B cell (primary cell): ENCODE results near the gene DDOST. TPM values are rescaled to one million over a fixed set of nuclear protein-coding genes. Genes with fewer than 3 reads are reported as not detected.

Experiments
- ATAC-seq: fragments of 200-7000 bp; cut with Tn5 transposase; one replicate; pipeline ENCODE4 v1.10.0; 2021; ENCODE audit warnings: low read depth, mild to moderate bottlenecking, moderate number of reproducible peaks, moderate library complexity
- CTCF ChIA-PET: fragments of 350-600 bp; sonication (Branson Sonifier 250); formaldehyde crosslinking; loops from one replicate; lab custom pipeline; 2021; ENCODE audit warnings: antibody characterized with exemption, inconsistent platforms; lab: Charles Lee
- POLR2A ChIA-PET: fragments of 350-600 bp; sonication (Branson Sonifier 250); formaldehyde crosslinking; loops from one replicate; lab custom pipeline; 2021; ENCODE audit warnings: antibody characterized with exemption; lab: Charles Lee
- DNase-seq: peaks from one replicate; pipeline ENCODE4 v3.0.0; 2013
- H2AFZ ChIP-seq: 2 replicates; pipeline ENCODE4 v1.6.1; 2012; ENCODE audit warnings: mild to moderate bottlenecking, low read depth, low read length; ENCODE audit not compliant: insufficient read depth, poor library complexity, severe bottlenecking
- H3K27ac ChIP-seq, 2 donors: 1 replicate in 1 of 2; 2 replicates in 1 of 2; pipeline ENCODE4 v1.5.1; 2012 to 2013; ENCODE audit warnings: low read length in 2 of 2, mild to moderate bottlenecking in 2 of 2, moderate library complexity in 1 of 2
- H3K27me3 ChIP-seq, 4 experiments: fragments of 200-600 bp in 1 of 4; sonication (generic) in 1 of 4; replicated peaks in 1 of 4; 1 replicate in 2 of 4; 2 replicates in 2 of 4; pipeline versions ENCODE4 v1.6.1 to v1.7.0; 2013 to 2016; ENCODE audit warnings: low read length in 3 of 4, mild to moderate bottlenecking in 2 of 4, mixed read lengths in 1 of 4, moderate library complexity in 1 of 4; ENCODE audit not compliant: insufficient read depth in 4 of 4, control insufficient read depth in 3 of 4; ENCODE audit errors: control extremely low read depth in 1 of 4
- H3K36me3 ChIP-seq, 2 experiments: replicated peaks in 1 of 2; 1 replicate in 1 of 2; 2 replicates in 1 of 2; pipeline versions ENCODE4 v1.6.1 to v1.7.1; 2013; ENCODE audit warnings: low read length in 1 of 2; ENCODE audit not compliant: insufficient read depth in 2 of 2, control insufficient read depth in 1 of 2; ENCODE audit errors: control extremely low read depth in 1 of 2, extremely low read depth in 1 of 2
- H3K4me1 ChIP-seq, 2 donors: fragments of 200-600 bp in 1 of 2; sonication (generic) in 1 of 2; 1 replicate in 1 of 2; 2 replicates in 1 of 2; pipeline versions ENCODE4 v1.5.1 to v1.6.1; 2013 to 2017; ENCODE audit warnings: low read length in 2 of 2; ENCODE audit not compliant: control insufficient read depth in 2 of 2, insufficient read depth in 2 of 2
- H3K4me2 ChIP-seq: replicated peaks from 2 replicates; pipeline ENCODE3; 2012; ENCODE audit warnings: mild to moderate bottlenecking, low read depth, low read length; ENCODE audit not compliant: poor library complexity, severe bottlenecking
- H3K4me3 ChIP-seq, 5 experiments: fragments of 200-600 bp in 1 of 5; sonication (generic) in 1 of 5; 1 replicate in 3 of 5; 2 replicates in 2 of 5; pipeline versions ENCODE4 v1.5.1 to v1.7.0; 2011 to 2016; ENCODE audit warnings: low read length in 4 of 5, mild to moderate bottlenecking in 4 of 5, low read depth in 2 of 5, control low read depth in 1 of 5, moderate library complexity in 1 of 5; ENCODE audit not compliant: insufficient read depth in 1 of 5; ENCODE audit errors: control extremely low read depth in 1 of 5, extremely low read depth in 1 of 5
- H3K79me2 ChIP-seq: fragments of 200-600 bp; sonication (generic); one replicate; pipeline ENCODE4 v1.6.0; 2016; ENCODE audit warnings: low read length; ENCODE audit not compliant: control insufficient read depth, insufficient read depth
- H3K9ac ChIP-seq: fragments of 200-600 bp; sonication (generic); 2 replicates; pipeline ENCODE4 v1.6.1; 2017; ENCODE audit warnings: mild to moderate bottlenecking, low read length, moderate library complexity
- H3K9me3 ChIP-seq, 3 donors: one replicate each; pipeline versions ENCODE4 v1.6.1 to v1.7.1; 2013; ENCODE audit warnings: low read length in 2 of 3; ENCODE audit not compliant: control insufficient read depth in 2 of 3, insufficient read depth in 1 of 3; ENCODE audit errors: control extremely low read depth in 1 of 3
- H4K20me1 ChIP-seq: 2 replicates; pipeline ENCODE4 v1.6.0; 2012; ENCODE audit warnings: mild to moderate bottlenecking, low read length; ENCODE audit not compliant: insufficient read depth, control insufficient read depth, poor library complexity, severe bottlenecking
- H3K27ac Mint-ChIP-seq: one replicate; pipeline ENCODE4 v1.8.0; 2021; ENCODE audit warnings: mixed read lengths
- H3K27me3 Mint-ChIP-seq: one replicate; pipeline ENCODE4 v1.8.0; 2021; ENCODE audit warnings: mixed read lengths
- H3K4me1 Mint-ChIP-seq: one replicate; pipeline ENCODE4 v1.8.0; 2021; ENCODE audit warnings: mixed read lengths
- H3K4me3 Mint-ChIP-seq: one replicate; pipeline ENCODE4 v1.8.0; 2021; ENCODE audit warnings: mixed read lengths
- H3K9me3 Mint-ChIP-seq: one replicate; pipeline ENCODE4 v1.8.0; 2022; ENCODE audit warnings: mixed read lengths; ENCODE audit not compliant: insufficient read depth
- CTCF ChIP-seq: fragments of 200-600 bp; IDR thresholded peaks from one replicate; pipeline ENCODE4 v1.8.0; 2022; ENCODE audit warnings: antibody characterized with exemption, mild to moderate bottlenecking
- EZH2 ChIP-seq: IDR thresholded peaks from 2 replicates; pipeline ENCODE4 v1.6.1; 2012; ENCODE audit warnings: borderline replicate concordance, low read depth, mild to moderate bottlenecking, moderate library complexity, low read length; ENCODE audit not compliant: insufficient read depth, poor library complexity, severe bottlenecking
- WGBS: methylation state at CpG from one replicate; pipeline ENCODE4 v1.1.5; 2013; ENCODE audit warnings: missing lambda C conversion rate; ENCODE audit not compliant: insufficient coverage; 5-methylcytosine and 5-hydroxymethylcytosine counted together
- intact Hi-C: fragments of 100-400 bp; cut with micrococcal nuclease; formaldehyde crosslinking; loops from one replicate; pipeline ENCODE4 v1.10.0; 2022
- polyA plus RNA-seq: library from polyadenylated mRNA; depleted of rRNA; stranded (reverse); fragments of >200 nt; gene quantifications from 2 replicates; pipeline ENCODE4 v1.2.3, GENCODE V29; 2012
- total RNA-seq, 2 donors: library from RNA; stranded (reverse); fragments of 120-200 nt in 1 of 2; gene quantifications; 1 replicate in 1 of 2; 2 replicates in 1 of 2; pipeline versions ENCODE4 v1.2.3 to v1.2.4, GENCODE V29; 2013 to 2022

The DDOST gene
- total and polyA plus RNA-seq, 2 donors (not counting 1 experiment from before 2014, with no cell fraction given), result 73.5 to 99.2 TPM

- CTCF ChIA-PET, result no interaction called here
Observed at GRCh38 chr1:20615946-20616846, 45.0 kb downstream of the DDOST start.

More at GRCh38 chr1:20615946-20616846, 45.0 kb downstream of the DDOST start:
- Histone ChIP-seq H2AFZ (no peak overlapping the region), H3K27me3 (peaks cover 0 to 3% (median 0%) of the 10 kb centered on the region in 4 experiments), H3K79me2 (no peaks in the 10 kb centered on the region), H3K9ac (no peak overlapping the region), H3K4me2 (no peak overlapping the region), H4K20me1 (no peaks in the 10 kb centered on the region), H3K4me3 (no peak overlapping the region), H3K36me3 (no peaks in the 10 kb centered on the region), H3K27ac (no peak overlapping the region), H3K9me3 (no peaks in the 10 kb centered on the region), H3K4me1 (no peaks in the 10 kb centered on the region)
- no peak overlapping the region for H3K27ac Mint-ChIP-seq
- H3K4me3 Mint-ChIP-seq, result no peak overlapping the region
- H3K4me1 Mint-ChIP-seq, result no peaks in the 10 kb centered on the region
- no peak for DNase-seq
- H3K27me3 Mint-ChIP-seq, result peaks cover 8% of the 10 kb centered on the region
- intact Hi-C loops, result no loop called here
- no peak for ATAC-seq
- WGBS, result 69% methylated on average over 15 of the region's 20 CpGs
- TF ChIP-seq EZH2 (no peak), CTCF (no peak)
- no peaks in the 10 kb centered on the region for H3K9me3 Mint-ChIP-seq
- POLR2A ChIA-PET, result no interaction called here
